Measurements from ENCODE around the gene FAM193A. TPM values are rescaled to one million over a fixed set of nuclear protein-coding genes. Genes with fewer than 3 reads are reported as not detected.
A peak's percentile ranks its signal among the peaks of the same experiment; 100 is the strongest.
"Not testable (repeated sequence)": the region's sequence is repeated elsewhere in the genome, so short reads cannot be mapped to it uniquely, and the experiment has no call there.

Gene FAM193A
- total RNA-seq, 1 donor = 36.9 TPM

GRCh38 chr4:2574009-2574408, 37.6 kb downstream of the FAM193A start:
- DNase-seq (ENCODE audit: low read depth in 2 of 3, low spot score in 2 of 3) = no peak

GRCh38 chr4:2574863-2575262, 38.4 kb downstream of the FAM193A start:
- DNase-seq (ENCODE audit: low read depth in 2 of 3, low spot score in 2 of 3) = peak in 1 of 3 donors; percentile 34

GRCh38 chr4:2576290-2576689, 39.8 kb downstream of the FAM193A start:
- no peak for DNase-seq (ENCODE audit: low read depth in 2 of 3, low spot score in 2 of 3)

DNA sequence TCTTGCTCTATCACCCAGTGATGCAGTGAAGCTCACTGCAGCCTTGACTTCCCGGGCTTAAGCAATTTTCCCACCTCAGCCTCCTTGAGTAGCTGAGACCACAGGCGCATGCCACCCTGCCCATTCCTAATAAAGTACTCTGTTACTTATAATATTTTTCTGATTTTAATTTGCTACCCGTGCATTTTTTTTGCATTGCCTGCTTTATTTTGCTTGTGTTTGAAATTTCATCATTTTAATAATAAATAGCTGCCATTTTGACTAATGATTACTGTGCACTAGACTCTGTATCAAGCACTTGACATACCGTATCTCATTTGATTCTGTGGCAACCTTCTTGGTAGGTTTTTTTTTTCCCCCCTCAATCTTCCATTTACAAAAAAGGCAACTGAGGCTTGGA, 41.7 kb downstream of the FAM193A start:
- no peak for DNase-seq (ENCODE audit: low read depth in 2 of 3, low spot score in 2 of 3)

GRCh38 chr4:2579910-2580309, 43.5 kb downstream of the FAM193A start:
- no peak for DNase-seq (ENCODE audit: low read depth in 2 of 3, low spot score in 2 of 3)

- no peak for DNase-seq (ENCODE audit: low read depth in 2 of 3, low spot score in 2 of 3)
These were observed 46.6 kb downstream of the FAM193A start for GRCh38 chr4:2583092-2583491.

DNA sequence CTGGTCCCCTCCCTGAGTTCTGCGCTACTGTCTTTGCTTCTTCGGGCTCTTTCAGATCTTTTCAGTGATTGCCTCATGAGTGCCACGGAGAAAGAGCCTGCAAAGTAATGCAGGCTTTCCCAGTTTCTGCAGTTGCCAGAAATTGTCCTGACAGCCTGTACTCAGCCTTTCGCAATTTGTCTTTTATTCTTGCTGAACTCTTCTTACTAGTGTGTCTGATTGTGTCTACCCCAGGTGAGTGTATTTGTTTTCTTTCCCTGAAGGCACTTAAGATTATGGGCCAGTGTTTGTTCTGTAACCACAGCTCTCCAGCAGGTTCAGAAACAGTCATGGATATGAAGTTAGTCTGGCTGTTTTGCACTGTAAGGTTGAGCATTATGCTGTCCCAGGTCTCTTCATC, 47.1 kb downstream of the FAM193A start:
- DNase-seq (ENCODE audit: low read depth in 2 of 3, low spot score in 2 of 3) = no peak

GRCh38 chr4:2586502-2586901, 50.1 kb downstream of the FAM193A start:
- DNase-seq (ENCODE audit: low read depth in 2 of 3, low spot score in 2 of 3) = no peak

GRCh38 chr4:2587213-2587823, 50.9 kb downstream of the FAM193A start:
- DNase-seq (ENCODE audit: low read depth in 2 of 3, low spot score in 2 of 3) = no peak

DNA sequence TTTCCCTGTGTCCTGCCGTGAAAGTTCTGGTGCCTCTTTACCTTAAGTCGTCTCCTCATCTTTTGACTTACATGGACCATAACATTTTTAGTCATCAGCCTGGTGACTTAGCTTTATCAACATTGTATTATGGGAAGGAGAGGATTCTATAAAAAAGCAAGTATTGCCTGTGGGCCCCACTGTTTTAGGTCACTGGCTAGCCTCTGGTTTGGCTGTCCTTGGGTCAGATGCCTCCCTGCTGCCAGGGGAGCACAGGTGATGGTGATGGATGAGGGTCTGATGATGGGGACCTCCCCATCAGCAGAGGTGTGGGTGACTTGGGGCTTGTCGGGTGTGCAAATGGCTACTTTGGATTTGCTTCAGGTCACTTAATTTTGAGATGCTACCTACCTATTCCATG, 51.8 kb downstream of the FAM193A start:
- DNase-seq (ENCODE audit: low read depth in 2 of 3, low spot score in 2 of 3) = no peak

GRCh38 chr4:2591189-2591588, 54.7 kb downstream of the FAM193A start:
- DNase-seq (ENCODE audit: low read depth in 2 of 3, low spot score in 2 of 3) = peak in 2 of 3 donors; percentile 52 to 59

DNA sequence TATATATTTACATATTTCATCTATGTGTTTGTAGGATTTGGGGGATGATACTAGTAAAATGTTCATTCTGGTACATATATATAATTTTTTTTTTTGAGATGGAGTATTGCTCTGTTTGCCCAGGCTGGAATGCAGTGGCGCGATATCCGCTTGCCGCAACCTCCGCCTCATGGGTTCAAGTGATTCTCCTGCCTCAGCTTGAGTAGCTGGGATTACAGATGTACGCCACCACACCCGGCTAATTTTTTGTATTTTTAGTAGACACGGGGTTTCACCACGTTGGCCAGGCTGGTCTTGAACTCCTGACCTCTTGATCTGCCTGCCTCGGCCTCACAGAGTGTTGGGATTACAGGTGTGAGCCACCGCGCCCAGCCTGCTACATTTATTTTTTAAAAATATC, 55.6 kb downstream of the FAM193A start:
- DNase-seq (ENCODE audit: low read depth in 2 of 3, low spot score in 2 of 3) = not testable (repeated sequence)

GRCh38 chr4:2592572-2592971, 56.1 kb downstream of the FAM193A start:
- peak in 1 of 3 donors; percentile 46 for DNase-seq (ENCODE audit: low read depth in 2 of 3, low spot score in 2 of 3)

DNA sequence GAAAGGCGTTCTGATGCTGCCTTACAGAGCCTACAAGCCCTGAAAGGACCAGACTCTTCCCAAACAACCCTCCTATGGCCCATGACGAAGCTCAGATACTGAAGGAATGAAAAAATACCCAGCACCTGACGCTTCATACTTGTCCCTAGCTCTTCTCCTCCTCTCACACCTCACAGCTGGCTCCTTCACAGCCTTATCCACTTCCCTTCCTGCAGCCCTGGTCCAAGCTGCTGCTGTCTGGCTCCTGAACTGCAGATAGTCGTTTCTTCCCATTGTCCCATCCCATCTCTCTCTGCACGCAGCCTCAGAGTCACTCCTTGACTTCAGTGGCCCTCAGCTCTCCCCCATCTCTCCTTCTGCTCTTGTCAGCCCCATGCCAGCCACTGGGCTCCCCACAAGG, 56.6 kb downstream of the FAM193A start:
- no peak for DNase-seq (ENCODE audit: low read depth in 2 of 3, low spot score in 2 of 3)

DNA sequence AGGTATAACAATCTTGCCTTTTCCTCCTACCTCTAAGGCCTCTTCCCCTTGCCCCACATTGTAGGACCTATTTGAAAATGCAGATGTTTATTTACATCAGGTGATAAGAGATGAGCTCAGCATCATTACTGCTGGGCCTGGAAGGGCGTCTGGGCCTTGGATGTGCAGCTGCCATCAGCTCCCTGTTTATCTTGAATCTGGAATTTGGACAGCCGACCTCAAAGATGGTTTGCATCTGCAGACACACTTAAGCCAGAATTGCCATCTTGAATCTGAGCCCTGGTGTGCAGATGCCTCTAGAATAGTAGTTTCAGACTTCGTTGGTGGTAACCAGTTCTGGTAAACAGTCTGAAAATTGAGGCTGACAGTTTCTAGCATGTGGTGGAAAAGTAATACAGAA, 59.0 kb downstream of the FAM193A start:
- DNase-seq (ENCODE audit: low read depth in 2 of 3, low spot score in 2 of 3) = no peak

DNA sequence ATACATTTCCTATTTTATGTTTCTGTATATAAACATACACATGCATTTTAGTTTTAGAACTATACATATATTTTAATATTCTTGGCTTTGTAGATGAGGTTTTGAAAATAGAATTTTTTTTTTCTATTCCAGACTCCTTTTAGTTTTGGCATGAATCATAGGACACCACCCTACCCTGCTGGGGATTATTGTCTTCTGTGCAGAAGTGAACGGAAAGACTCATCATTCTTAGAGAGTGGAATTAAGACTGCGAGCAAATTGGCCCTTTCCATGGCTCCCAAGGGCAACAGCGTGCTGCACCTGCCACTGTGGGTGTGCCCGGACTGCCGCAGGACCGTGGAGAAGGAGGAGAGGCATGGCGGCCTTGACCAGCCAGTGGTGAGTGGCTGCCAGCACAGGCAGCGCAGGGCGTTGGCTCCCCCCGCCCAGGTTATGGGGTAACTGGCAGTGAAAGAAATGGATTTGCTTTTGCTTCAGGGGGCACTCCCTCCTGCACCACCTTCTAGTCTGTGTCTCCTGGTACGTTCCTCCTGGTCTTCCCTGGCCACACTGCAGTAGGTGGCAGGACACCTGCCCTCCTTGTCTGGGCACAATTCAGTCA, 59.6 kb downstream of the FAM193A start:
- DNase-seq (ENCODE audit: low read depth in 2 of 3, low spot score in 2 of 3) = no peak

GRCh38 chr4:2596611-2597010, 60.2 kb downstream of the FAM193A start:
- DNase-seq (ENCODE audit: low read depth in 2 of 3, low spot score in 2 of 3) = no peak

DNA sequence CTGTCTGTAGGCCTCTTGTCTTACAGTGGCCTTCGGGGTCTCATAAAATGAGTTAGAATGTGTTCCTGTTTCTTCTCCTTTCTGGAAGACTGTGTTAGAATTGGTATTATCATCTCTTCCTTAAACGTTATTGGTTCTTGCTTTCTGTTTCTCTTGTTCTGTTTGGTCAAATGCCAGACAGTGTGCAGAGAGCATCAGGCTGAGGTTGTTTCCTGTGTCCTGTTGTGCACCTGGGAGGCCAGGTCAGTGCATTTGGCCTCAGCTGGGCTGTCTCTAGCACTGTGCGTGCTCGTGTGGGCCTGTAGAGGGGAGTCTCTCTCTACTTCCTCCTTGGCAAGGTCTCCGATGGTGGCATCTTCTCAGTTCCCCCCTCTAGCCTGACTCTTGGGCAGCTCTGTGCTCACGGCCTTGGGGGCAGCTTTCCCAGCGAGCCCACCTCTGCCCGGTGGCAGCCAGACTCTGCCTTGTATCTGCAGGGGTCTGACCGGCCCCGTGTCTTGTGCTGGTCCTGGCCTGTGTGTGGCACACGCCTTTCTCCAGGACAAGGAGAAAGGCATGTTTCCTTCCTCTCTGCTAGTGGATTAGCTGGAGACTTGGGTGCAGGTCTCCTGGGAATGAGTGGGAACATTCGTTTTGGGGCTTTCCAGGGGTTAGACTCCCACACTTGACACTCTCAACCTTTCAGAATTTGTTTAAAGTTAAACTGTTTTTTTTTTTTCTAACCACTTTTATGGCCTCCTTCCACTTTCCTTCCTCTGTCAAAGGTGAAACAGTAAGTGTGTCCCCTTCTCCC, 62.3 kb downstream of the FAM193A start:
- DNase-seq (ENCODE audit: low read depth in 2 of 3, low spot score in 2 of 3) = peak in 2 of 3 donors; percentile 65 to 71

- DNase-seq (ENCODE audit: low read depth in 2 of 3, low spot score in 2 of 3) = no peak
These were observed 62.8 kb downstream of the FAM193A start for GRCh38 chr4:2599304-2599654.

DNA sequence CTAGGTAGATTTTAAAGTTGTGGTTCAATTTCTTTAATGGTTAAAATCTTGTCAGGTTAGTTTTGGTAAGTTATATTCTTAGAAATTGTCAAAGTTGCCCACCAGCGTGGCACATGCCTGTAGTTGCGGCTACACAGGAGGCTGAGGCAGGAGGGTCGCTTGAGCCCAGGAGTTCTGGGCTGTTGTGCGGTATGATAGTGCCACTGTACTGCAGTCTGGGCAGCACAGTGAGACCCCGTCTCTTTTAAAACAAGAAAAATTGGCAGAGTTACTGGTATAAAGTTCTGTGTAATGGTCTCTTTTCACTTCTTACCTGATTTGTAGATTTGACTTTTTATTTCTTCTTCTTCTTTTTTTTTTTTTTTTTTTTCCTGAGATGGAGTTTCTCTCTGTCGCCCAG, 64.4 kb downstream of the FAM193A start:
- no peak for DNase-seq (ENCODE audit: low read depth in 2 of 3, low spot score in 2 of 3)

- no peak for DNase-seq (ENCODE audit: low read depth in 2 of 3, low spot score in 2 of 3)
These were observed 68.2 kb downstream of the FAM193A start for GRCh38 chr4:2604614-2605013.

DNA sequence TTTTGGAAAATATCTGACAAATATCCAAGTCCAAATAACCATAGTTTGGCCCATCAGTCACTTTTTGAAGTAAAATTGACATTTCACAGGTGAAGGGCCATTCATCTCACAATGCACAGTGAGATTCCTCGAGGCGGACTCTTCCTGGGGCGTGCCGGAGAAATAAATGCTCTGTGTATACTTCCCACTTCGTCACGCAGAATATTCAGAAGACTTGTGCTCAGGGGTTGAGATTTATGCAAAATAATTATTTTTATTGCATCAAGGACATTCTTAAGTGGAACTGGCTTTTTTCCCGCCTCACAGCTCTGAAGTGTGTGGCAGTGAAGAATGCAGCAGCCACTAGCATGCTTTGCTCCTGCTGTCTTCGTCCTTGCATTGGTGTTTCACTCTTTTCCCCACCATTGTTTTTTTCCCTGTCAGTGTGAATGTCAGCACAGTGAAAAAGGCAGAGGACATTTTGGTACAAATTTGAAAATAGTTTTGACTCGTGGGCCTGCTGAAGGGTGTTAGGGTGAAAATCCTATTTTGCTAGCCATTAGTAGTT, 70.6 kb downstream of the FAM193A start:
- no peak for DNase-seq (ENCODE audit: low read depth in 2 of 3, low spot score in 2 of 3)

Data from hematopoietic multipotent progenitor cell (in vitro differentiated cells).